GM23338 (cell line): ENCODE measurements around the gene NR1I2. TPM values are rescaled to one million over a fixed set of nuclear protein-coding genes. Genes with fewer than 3 reads are reported as not detected.

Experiments used
- ATAC-seq: fragments of 200-7000 bp; cut with Tn5 transposase; 3 replicates; pipeline ENCODE4 v1.9.1; 2020
- DNase-seq: peaks from one replicate; pipeline ENCODE4 v3.0.0-alpha.2; 2015; ENCODE audit warnings: low spot score
- H2AFZ ChIP-seq: fragments of 200-600 bp; sonication (generic); 2 replicates; pipeline ENCODE4 v1.8.0; 2016; ENCODE audit warnings: antibody characterized with exemption, mild to moderate bottlenecking, moderate library complexity
- H3F3A ChIP-seq: fragments of 200-600 bp; sonication (generic); replicated peaks from 2 replicates; pipeline ENCODE4 v1.8.0; 2017; ENCODE audit warnings: antibody characterized with exemption, mixed run types, low read depth
- H3K27ac ChIP-seq: fragments of 200-600 bp; sonication (generic); 2 replicates; pipeline ENCODE4 v1.6.1; 2016; ENCODE audit warnings: low read depth
- H3K27me3 ChIP-seq: fragments of 200-600 bp; sonication (generic); 2 replicates; pipeline ENCODE4 v1.8.0; 2016; ENCODE audit warnings: mild to moderate bottlenecking, mixed run types, moderate library complexity; ENCODE audit not compliant: insufficient read depth
- H3K36me3 ChIP-seq: fragments of 200-600 bp; sonication (generic); 2 replicates; pipeline ENCODE4 v1.8.0; 2016; ENCODE audit warnings: mild to moderate bottlenecking; ENCODE audit not compliant: insufficient read depth
- H3K4me1 ChIP-seq: fragments of 200-600 bp; sonication (generic); 2 replicates; pipeline ENCODE4 v1.8.0; 2016; ENCODE audit warnings: mild to moderate bottlenecking, moderate library complexity; ENCODE audit not compliant: insufficient read depth
- H3K4me2 ChIP-seq: fragments of 200-600 bp; sonication (generic); 2 replicates; pipeline ENCODE4 v1.7.1; 2017; ENCODE audit warnings: mixed run types
- H3K4me3 ChIP-seq: fragments of 200-600 bp; sonication (generic); 2 replicates; pipeline ENCODE4 v1.6.1; 2016; ENCODE audit warnings: mixed run types
- H3K79me2 ChIP-seq: fragments of 200-600 bp; sonication (generic); replicated peaks from 2 replicates; pipeline ENCODE4 v1.8.0; 2017; ENCODE audit warnings: mild to moderate bottlenecking; ENCODE audit not compliant: insufficient read depth
- H3K9me2 ChIP-seq: fragments of 200-600 bp; sonication (generic); 2 replicates; pipeline ENCODE4 v1.8.0; 2017; ENCODE audit not compliant: insufficient read depth
- H4K20me1 ChIP-seq: fragments of 200-600 bp; sonication (generic); replicated peaks from 2 replicates; pipeline ENCODE4 v1.8.0; 2017; ENCODE audit warnings: mild to moderate bottlenecking; ENCODE audit not compliant: insufficient read depth
- H3K27ac Mint-ChIP-seq: 2 replicates; pipeline ENCODE4 v1.8.0; 2020; ENCODE audit warnings: inconsistent platforms, mild to moderate bottlenecking, moderate library complexity, mixed read lengths
- H3K27me3 Mint-ChIP-seq: 3 replicates; pipeline ENCODE4 v1.8.0; 2022; ENCODE audit warnings: low read depth, mild to moderate bottlenecking, moderate library complexity, mixed read lengths, inconsistent platforms; ENCODE audit not compliant: insufficient read depth, poor library complexity
- H3K36me3 Mint-ChIP-seq: 3 replicates; pipeline ENCODE4 v1.8.0; 2021; ENCODE audit warnings: low read depth, mild to moderate bottlenecking, inconsistent platforms, moderate library complexity, mixed read lengths
- H3K4me1 Mint-ChIP-seq: 3 replicates; pipeline ENCODE4 v1.8.0; 2020; ENCODE audit warnings: mild to moderate bottlenecking, inconsistent platforms, mixed read lengths
- H3K4me3 Mint-ChIP-seq: 3 replicates; pipeline ENCODE4 v1.8.0; 2021; ENCODE audit warnings: moderate library complexity, mild to moderate bottlenecking, inconsistent platforms, mixed read lengths
- H3K9me3 Mint-ChIP-seq: 3 replicates; pipeline ENCODE4 v1.8.0; 2020; ENCODE audit warnings: moderate library complexity, mild to moderate bottlenecking, inconsistent platforms, mixed read lengths
- CREB1 ChIP-seq: fragments of 250-450 bp; sonication (Bioruptor Pico); IDR thresholded peaks from 2 replicates; pipeline ENCODE4 v1.5.0; 2020; ENCODE audit warnings: low read depth, mild to moderate bottlenecking, moderate library complexity
- EZH2 ChIP-seq: fragments of 200-600 bp; sonication (generic); IDR thresholded peaks from one replicate; pipeline ENCODE4 v1.8.0; 2017; ENCODE audit warnings: antibody characterized with exemption, mild to moderate bottlenecking, low read depth; ENCODE audit not compliant: unreplicated experiment
- JUNB ChIP-seq: IDR thresholded peaks from one replicate; pipeline ENCODE4 v1.6.1; 2016; ENCODE audit warnings: antibody characterized with exemption; ENCODE audit not compliant: unreplicated experiment
- POLR2AphosphoS5 ChIP-seq: IDR thresholded peaks from 2 replicates; pipeline ENCODE4 v1.6.1; 2016; ENCODE audit warnings: antibody characterized with exemption, low read depth
- STAT1 ChIP-seq: IDR thresholded peaks from one replicate; pipeline ENCODE4 v1.6.1; 2016; ENCODE audit warnings: antibody characterized with exemption; ENCODE audit not compliant: unreplicated experiment
- ZNF114 ChIP-seq: fragments of 250-450 bp; sonication (Bioruptor Pico); IDR thresholded peaks from 2 replicates; pipeline ENCODE4 v1.5.0; 2020; ENCODE audit warnings: mild to moderate bottlenecking, moderate library complexity
- ZNF331 ChIP-seq: fragments of 250-450 bp; sonication (Bioruptor Pico); IDR thresholded peaks from 2 replicates; pipeline ENCODE4 v1.5.0; 2020; ENCODE audit warnings: low read depth, mild to moderate bottlenecking, moderate library complexity
- polyA plus RNA-seq: library from polyadenylated mRNA; unstranded; fragments of >200 nt; fragmentation: Nextera tagmentation; extraction: Ambion mirVana; gene quantifications from 2 replicates; pipeline ENCODE4 v1.2.1, GENCODE V29; 2016
- total RNA-seq: library from RNA; depleted of rRNA; stranded (reverse); fragments of >200 nt; shearing (Covaris generic); gene quantifications from 2 replicates; pipeline ENCODE4 v1.2.3, GENCODE V29; 2014
- TF ChIP-seq, protein P1 (sequence below): IDR thresholded peaks from one replicate; pipeline ENCODE4 v1.6.1; 2018; ENCODE audit warnings: antibody characterized with exemption; ENCODE audit not compliant: unreplicated experiment
- TF ChIP-seq, protein P2 (sequence below), 2 experiments: fragments of 200-600 bp in 1 of 2; sonication (generic) in 1 of 2; conservative IDR thresholded peaks; 2 replicates each; pipeline versions ENCODE4 v1.5.1 to v1.6.1; 2016 to 2017; ENCODE audit warnings: antibody characterized with exemption in 2 of 2, low read depth in 2 of 2, mild to moderate bottlenecking in 2 of 2, moderate library complexity in 1 of 2
- TF ChIP-seq, protein P3 (sequence below): IDR thresholded peaks from 2 replicates; pipeline ENCODE4 v1.6.1; 2016; ENCODE audit warnings: antibody characterized with exemption

Gene NR1I2
- total and polyA plus RNA-seq, 2 experiments from 2014 or later, result 0.89 to 4.4 TPM

DNA sequence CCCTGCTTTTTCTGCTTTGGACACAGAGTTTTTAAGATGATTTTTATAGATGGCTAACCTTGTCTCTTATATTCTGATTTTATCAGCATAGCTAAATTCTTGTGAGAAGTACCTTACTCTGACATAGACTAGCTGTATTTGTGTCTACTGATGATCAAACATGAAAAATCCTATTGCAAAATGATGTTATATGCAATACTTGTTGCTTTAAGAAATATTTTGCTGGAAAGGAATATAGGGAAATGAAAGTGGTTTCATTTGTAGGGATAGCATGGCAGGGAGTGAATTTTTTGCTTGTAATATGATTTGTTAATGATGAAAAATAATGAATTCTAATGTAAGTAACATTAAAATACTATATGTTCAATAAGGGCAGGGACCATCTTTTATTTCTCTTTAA, 43.2 kb upstream of the NR1I2 start (continued):
- TF ChIP-seq, protein P1, sequence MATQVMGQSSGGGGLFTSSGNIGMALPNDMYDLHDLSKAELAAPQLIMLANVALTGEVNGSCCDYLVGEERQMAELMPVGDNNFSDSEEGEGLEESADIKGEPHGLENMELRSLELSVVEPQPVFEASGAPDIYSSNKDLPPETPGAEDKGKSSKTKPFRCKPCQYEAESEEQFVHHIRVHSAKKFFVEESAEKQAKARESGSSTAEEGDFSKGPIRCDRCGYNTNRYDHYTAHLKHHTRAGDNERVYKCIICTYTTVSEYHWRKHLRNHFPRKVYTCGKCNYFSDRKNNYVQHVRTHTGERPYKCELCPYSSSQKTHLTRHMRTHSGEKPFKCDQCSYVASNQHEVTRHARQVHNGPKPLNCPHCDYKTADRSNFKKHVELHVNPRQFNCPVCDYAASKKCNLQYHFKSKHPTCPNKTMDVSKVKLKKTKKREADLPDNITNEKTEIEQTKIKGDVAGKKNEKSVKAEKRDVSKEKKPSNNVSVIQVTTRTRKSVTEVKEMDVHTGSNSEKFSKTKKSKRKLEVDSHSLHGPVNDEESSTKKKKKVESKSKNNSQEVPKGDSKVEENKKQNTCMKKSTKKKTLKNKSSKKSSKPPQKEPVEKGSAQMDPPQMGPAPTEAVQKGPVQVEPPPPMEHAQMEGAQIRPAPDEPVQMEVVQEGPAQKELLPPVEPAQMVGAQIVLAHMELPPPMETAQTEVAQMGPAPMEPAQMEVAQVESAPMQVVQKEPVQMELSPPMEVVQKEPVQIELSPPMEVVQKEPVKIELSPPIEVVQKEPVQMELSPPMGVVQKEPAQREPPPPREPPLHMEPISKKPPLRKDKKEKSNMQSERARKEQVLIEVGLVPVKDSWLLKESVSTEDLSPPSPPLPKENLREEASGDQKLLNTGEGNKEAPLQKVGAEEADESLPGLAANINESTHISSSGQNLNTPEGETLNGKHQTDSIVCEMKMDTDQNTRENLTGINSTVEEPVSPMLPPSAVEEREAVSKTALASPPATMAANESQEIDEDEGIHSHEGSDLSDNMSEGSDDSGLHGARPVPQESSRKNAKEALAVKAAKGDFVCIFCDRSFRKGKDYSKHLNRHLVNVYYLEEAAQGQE, result no peak
- TF ChIP-seq ZNF114 (CRISPR knock-in tag), result no peak

DNA sequence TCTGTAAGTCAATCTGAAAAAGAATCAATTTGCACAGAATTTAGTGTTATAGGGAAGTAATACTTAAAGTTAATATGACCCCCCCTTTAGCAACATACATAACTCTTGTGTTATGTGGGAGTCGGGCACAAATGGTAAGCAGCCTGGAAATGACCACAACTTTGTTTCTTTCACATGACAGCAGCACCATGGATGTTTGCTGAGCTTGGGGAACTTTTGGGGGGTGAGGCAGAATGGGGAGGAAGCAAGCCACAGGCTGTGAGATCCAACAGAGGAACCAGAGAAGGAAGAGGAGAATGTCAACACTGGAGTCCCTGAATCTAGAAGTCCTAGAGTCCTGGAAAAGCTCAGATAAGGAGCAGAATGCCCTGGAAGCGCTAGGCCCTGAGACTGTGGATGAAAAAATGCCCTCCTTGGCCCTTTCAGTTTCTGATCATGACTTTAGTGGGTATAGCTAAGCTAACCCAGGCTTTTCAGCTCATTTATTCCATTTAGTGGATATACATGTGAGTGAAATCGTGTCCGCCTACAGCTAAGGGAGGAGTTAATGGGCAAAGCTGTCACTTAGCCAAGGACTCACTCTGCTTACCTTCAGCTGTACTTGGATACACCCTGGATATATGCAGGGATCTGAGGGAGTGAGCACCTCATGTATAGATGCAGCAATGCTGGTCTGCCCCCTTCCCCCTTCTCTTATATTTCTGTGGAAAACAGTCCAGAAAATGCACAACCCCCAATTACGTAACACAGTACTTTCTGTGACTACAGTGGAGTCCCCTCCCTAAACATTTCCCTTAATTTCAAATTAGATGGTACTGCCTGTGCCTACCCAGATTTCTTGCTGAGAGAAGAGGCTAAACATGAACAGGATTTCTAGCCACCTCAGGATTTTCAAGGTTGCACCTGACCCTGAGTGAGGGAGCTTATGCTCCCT, 40.0 kb upstream of the NR1I2 start:
- ATAC-seq (no peak), DNase-seq (no peak)
- peaks cover 4% of the 10 kb centered on the region; the same call in 1 of the 2 replicates for H3K4me1 ChIP-seq
- no peaks in the 10 kb centered on the region for H4K20me1 ChIP-seq
- no peak for TF ChIP-seq EZH2
- TF ChIP-seq, protein P2, sequence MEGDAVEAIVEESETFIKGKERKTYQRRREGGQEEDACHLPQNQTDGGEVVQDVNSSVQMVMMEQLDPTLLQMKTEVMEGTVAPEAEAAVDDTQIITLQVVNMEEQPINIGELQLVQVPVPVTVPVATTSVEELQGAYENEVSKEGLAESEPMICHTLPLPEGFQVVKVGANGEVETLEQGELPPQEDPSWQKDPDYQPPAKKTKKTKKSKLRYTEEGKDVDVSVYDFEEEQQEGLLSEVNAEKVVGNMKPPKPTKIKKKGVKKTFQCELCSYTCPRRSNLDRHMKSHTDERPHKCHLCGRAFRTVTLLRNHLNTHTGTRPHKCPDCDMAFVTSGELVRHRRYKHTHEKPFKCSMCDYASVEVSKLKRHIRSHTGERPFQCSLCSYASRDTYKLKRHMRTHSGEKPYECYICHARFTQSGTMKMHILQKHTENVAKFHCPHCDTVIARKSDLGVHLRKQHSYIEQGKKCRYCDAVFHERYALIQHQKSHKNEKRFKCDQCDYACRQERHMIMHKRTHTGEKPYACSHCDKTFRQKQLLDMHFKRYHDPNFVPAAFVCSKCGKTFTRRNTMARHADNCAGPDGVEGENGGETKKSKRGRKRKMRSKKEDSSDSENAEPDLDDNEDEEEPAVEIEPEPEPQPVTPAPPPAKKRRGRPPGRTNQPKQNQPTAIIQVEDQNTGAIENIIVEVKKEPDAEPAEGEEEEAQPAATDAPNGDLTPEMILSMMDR (conservative IDR thresholded peaks at IDR 0.05; ENCODE audit: low read depth in 2 of 2), result no peak
- no peak for TF ChIP-seq JUNB
- TF ChIP-seq, protein P1, result no peak
- no peak for TF ChIP-seq ZNF114 (CRISPR knock-in tag)
- TF ChIP-seq POLR2AphosphoS5, result no peak
- TF ChIP-seq STAT1, result no peak
- TF ChIP-seq ZNF331 (CRISPR knock-in tag), result no peak
- TF ChIP-seq CREB1, result no peak
- TF ChIP-seq, protein P3, sequence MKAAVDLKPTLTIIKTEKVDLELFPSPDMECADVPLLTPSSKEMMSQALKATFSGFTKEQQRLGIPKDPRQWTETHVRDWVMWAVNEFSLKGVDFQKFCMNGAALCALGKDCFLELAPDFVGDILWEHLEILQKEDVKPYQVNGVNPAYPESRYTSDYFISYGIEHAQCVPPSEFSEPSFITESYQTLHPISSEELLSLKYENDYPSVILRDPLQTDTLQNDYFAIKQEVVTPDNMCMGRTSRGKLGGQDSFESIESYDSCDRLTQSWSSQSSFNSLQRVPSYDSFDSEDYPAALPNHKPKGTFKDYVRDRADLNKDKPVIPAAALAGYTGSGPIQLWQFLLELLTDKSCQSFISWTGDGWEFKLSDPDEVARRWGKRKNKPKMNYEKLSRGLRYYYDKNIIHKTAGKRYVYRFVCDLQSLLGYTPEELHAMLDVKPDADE, result no peak
- peak overlapping the region; percentile 6; the same call in 1 of the 2 replicates for H3K27ac Mint-ChIP-seq
- H3K36me3 Mint-ChIP-seq, result no peaks in the 10 kb centered on the region
- H3K79me2 ChIP-seq, result no peaks in the 10 kb centered on the region
- H3K4me1 Mint-ChIP-seq, result no peaks in the 10 kb centered on the region; the same call in 2 of the 3 replicates
- H2AFZ ChIP-seq, result peak overlapping the region; percentile 60; the same call in 1 of the 2 replicates
- H3K9me2 ChIP-seq, result no peaks in the 10 kb centered on the region
- no peaks in the 10 kb centered on the region for H3K27me3 ChIP-seq
- no peak overlapping the region for H3K4me3 ChIP-seq
- H3K4me2 ChIP-seq, result no peak overlapping the region
- no peak overlapping the region for H3K27ac ChIP-seq
- H3F3A ChIP-seq, result no peaks in the 10 kb centered on the region
- H3K27me3 Mint-ChIP-seq, result peaks cover 3% of the 10 kb centered on the region
- H3K4me3 Mint-ChIP-seq, result no peak overlapping the region
- H3K9me3 Mint-ChIP-seq, result no peaks in the 10 kb centered on the region
- H3K36me3 ChIP-seq, result no peaks in the 10 kb centered on the region
